ENCODE measurements around the gene ACOT11. TPM values are rescaled to one million over a fixed set of nuclear protein-coding genes. Genes with fewer than 3 reads are reported as not detected.
A peak's percentile ranks its signal among the peaks of the same experiment; 100 is the strongest.

ACOT11 gene
- total and polyA plus RNA-seq, 9 of the 15 experiments (the other 6 are each of a cell fraction or from before 2014, with no cell fraction given): 0.04 to 1.2 (median 0.64) TPM; not detected in 2

GRCh38 chr1:54516249-54516920 lies 31.6 kb upstream of the ACOT11 start:
- Histone ChIP-seq H3K9ac (ENCODE audit: insufficient read depth in 1 of 2, low read depth in 2 of 2, low read length in 2 of 2) (no peak overlapping the region; a peak in 1 of 4 replicates), H3K27me3 (ENCODE audit: control insufficient read depth in 2 of 2, insufficient read depth in 2 of 2, low read length in 2 of 2) (peaks cover 16 to 25% of the 10 kb centered on the region in 2 experiments), H3K9me1 (ENCODE audit: control insufficient read depth, insufficient read depth, low read length) (no peaks in the 10 kb centered on the region), H3K4me3 (no peak overlapping the region), H3K9me3 (replicated peaks; ENCODE audit: control insufficient read depth, insufficient read depth, low read depth, low read length) (no peaks in the 10 kb centered on the region), H3K36me3 (ENCODE audit: control insufficient read depth, insufficient read depth, low read length) (no peaks in the 10 kb centered on the region), H3K27ac (ENCODE audit: extremely low read depth, low read depth, low read length) (no peak overlapping the region), H3K79me2 (ENCODE audit: control insufficient read depth, insufficient read depth, low read length) (no peaks in the 10 kb centered on the region), H2AFZ (ENCODE audit: low read depth, low read length) (no peak overlapping the region), H3K4me1 (replicated peaks in 1 of 2; ENCODE audit: control insufficient read depth in 2 of 2, insufficient read depth in 2 of 2, low read length in 2 of 2) (peaks cover 0 to 4% of the 10 kb centered on the region in 2 experiments; a peak in 2 of 5 replicates), H4K20me1 (replicated peaks; ENCODE audit: control insufficient read depth, insufficient read depth, low read length) (no peaks in the 10 kb centered on the region), H3K4me2 (ENCODE audit: insufficient read depth, low read length) (no peak overlapping the region)
- DNase-seq (ENCODE audit: extremely low read depth in 1 of 4, low spot score in 3 of 4): no peak
- CTCF ChIA-PET (ENCODE audit: low intra/inter-chr PET ratio): no interaction called here
- no peak for TF ChIP-seq XRCC3 (IDR thresholded peaks at IDR 0.05)
- TF ChIP-seq ATF3 (IDR thresholded peaks at IDR 0.05): 0 out of 2 replicates have a peak, but pooled peaks have one; percentile 11
- TF ChIP-seq ATF3 (CRISPR knock-in tag; conservative IDR thresholded peaks at IDR 0.05): no peak
- FAIRE-seq: no peak
- WGBS (ENCODE audit: insufficient coverage, low coverage, missing lambda C conversion rate): 0% methylated on average over 4 of the region's 4 CpGs
- intact Hi-C loops (cut with micrococcal nuclease) (loop anchor here (5.0 kb wide), 1 partner anchor 276 kb away; no protein-coding TSS in a partner anchor), in situ Hi-C loops (cut with MboI) (no loop called here)
- BruUV-seq (replicated peaks): no TSS peak
- POLR2A ChIA-PET: interaction anchor here (0.6 to 1.7 kb wide), 7 partner anchors 17 to 224 kb away, joined by 3 to 6 read pairs (median 3); partner anchors contain the start of gene ACOT11
- no peak for ATAC-seq

GRCh38 chr1:54517496-54517895 lies 30.5 kb upstream of the ACOT11 start:
- Histone ChIP-seq H3K4me3 (no peak overlapping the region), H3K79me2 (ENCODE audit: control insufficient read depth, insufficient read depth, low read length) (no peaks in the 10 kb centered on the region), H3K36me3 (ENCODE audit: control insufficient read depth, insufficient read depth, low read length) (no peaks in the 10 kb centered on the region), H3K9me3 (replicated peaks; ENCODE audit: control insufficient read depth, insufficient read depth, low read depth, low read length) (no peaks in the 10 kb centered on the region), H2AFZ (ENCODE audit: low read depth, low read length) (no peak overlapping the region), H3K4me1 (replicated peaks in 1 of 2; ENCODE audit: control insufficient read depth in 2 of 2, insufficient read depth in 2 of 2, low read length in 2 of 2) (peaks cover 0 to 4% of the 10 kb centered on the region in 2 experiments; a peak in 2 of 5 replicates), H3K4me2 (ENCODE audit: insufficient read depth, low read length) (no peak overlapping the region), H3K27ac (ENCODE audit: extremely low read depth, low read depth, low read length) (no peak overlapping the region), H3K27me3 (ENCODE audit: control insufficient read depth in 2 of 2, insufficient read depth in 2 of 2, low read length in 2 of 2) (peaks cover 14 to 23% of the 10 kb centered on the region in 2 experiments), H4K20me1 (replicated peaks; ENCODE audit: control insufficient read depth, insufficient read depth, low read length) (no peaks in the 10 kb centered on the region), H3K9ac (ENCODE audit: insufficient read depth in 1 of 2, low read depth in 2 of 2, low read length in 2 of 2) (no peak overlapping the region), H3K9me1 (ENCODE audit: control insufficient read depth, insufficient read depth, low read length) (no peaks in the 10 kb centered on the region)
- WGBS (ENCODE audit: insufficient coverage, low coverage, missing lambda C conversion rate): 8% methylated on average over 9 of the region's 9 CpGs
- FAIRE-seq (no peak), DNase-seq (ENCODE audit: extremely low read depth in 1 of 4, low spot score in 3 of 4) (peak in 2 of 4 experiments; percentile 6 to 10), ATAC-seq (no peak)
- in situ Hi-C loops (cut with MboI): no loop called here
- intact Hi-C loops (cut with micrococcal nuclease): loop anchor here (5.0 kb wide), 1 partner anchor 275 kb away; no protein-coding TSS in a partner anchor
- ChIA-PET CTCF (ENCODE audit: low intra/inter-chr PET ratio) (no interaction called here), POLR2A (interaction anchor here (0.6 to 1.1 kb wide), 2 partner anchors 33 to 89 kb away, joined by 3 read pairs; no protein-coding TSS in a partner anchor)
- TF ChIP-seq POLR3G (IDR thresholded peaks at IDR 0.05; ENCODE audit: extremely low read depth, insufficient read length, insufficient replicate concordance) (no peak), SMARCA5 (IDR thresholded peaks at IDR 0.05) (no peak), ZNF408 (CRISPR knock-in tag; IDR thresholded peaks at IDR 0.05; ENCODE audit: low read depth) (no peak), NFIC (IDR thresholded peaks at IDR 0.05) (no peak), POLR2G (IDR thresholded peaks at IDR 0.05; ENCODE audit: low read depth, low read length) (no peak), E4F1 (CRISPR knock-in tag; IDR thresholded peaks at IDR 0.05; ENCODE audit: borderline replicate concordance) (no peak)
- BruUV-seq (replicated peaks): no TSS peak
